GM23338 (cell line): ENCODE measurements around the gene ARHGEF28. TPM values are rescaled to one million over a fixed set of nuclear protein-coding genes. Genes with fewer than 3 reads are reported as not detected.

Experiments
- ATAC-seq: fragments of 200-7000 bp; cut with Tn5 transposase; 3 replicates; pipeline ENCODE4 v1.9.1; 2020
- DNase-seq: peaks from one replicate; pipeline ENCODE4 v3.0.0-alpha.2; 2015; ENCODE audit warnings: low spot score
- H2AFZ ChIP-seq: fragments of 200-600 bp; sonication (generic); 2 replicates; pipeline ENCODE4 v1.8.0; 2016; ENCODE audit warnings: antibody characterized with exemption, mild to moderate bottlenecking, moderate library complexity
- H3F3A ChIP-seq: fragments of 200-600 bp; sonication (generic); replicated peaks from 2 replicates; pipeline ENCODE4 v1.8.0; 2017; ENCODE audit warnings: antibody characterized with exemption, mixed run types, low read depth
- H3K27ac ChIP-seq: fragments of 200-600 bp; sonication (generic); 2 replicates; pipeline ENCODE4 v1.6.1; 2016; ENCODE audit warnings: low read depth
- H3K27me3 ChIP-seq: fragments of 200-600 bp; sonication (generic); 2 replicates; pipeline ENCODE4 v1.8.0; 2016; ENCODE audit warnings: mild to moderate bottlenecking, mixed run types, moderate library complexity; ENCODE audit not compliant: insufficient read depth
- H3K36me3 ChIP-seq: fragments of 200-600 bp; sonication (generic); 2 replicates; pipeline ENCODE4 v1.8.0; 2016; ENCODE audit warnings: mild to moderate bottlenecking; ENCODE audit not compliant: insufficient read depth
- H3K4me1 ChIP-seq: fragments of 200-600 bp; sonication (generic); 2 replicates; pipeline ENCODE4 v1.8.0; 2016; ENCODE audit warnings: mild to moderate bottlenecking, moderate library complexity; ENCODE audit not compliant: insufficient read depth
- H3K4me2 ChIP-seq: fragments of 200-600 bp; sonication (generic); 2 replicates; pipeline ENCODE4 v1.7.1; 2017; ENCODE audit warnings: mixed run types
- H3K4me3 ChIP-seq: fragments of 200-600 bp; sonication (generic); 2 replicates; pipeline ENCODE4 v1.6.1; 2016; ENCODE audit warnings: mixed run types
- H3K79me2 ChIP-seq: fragments of 200-600 bp; sonication (generic); replicated peaks from 2 replicates; pipeline ENCODE4 v1.8.0; 2017; ENCODE audit warnings: mild to moderate bottlenecking; ENCODE audit not compliant: insufficient read depth
- H3K9me2 ChIP-seq: fragments of 200-600 bp; sonication (generic); 2 replicates; pipeline ENCODE4 v1.8.0; 2017; ENCODE audit not compliant: insufficient read depth
- H4K20me1 ChIP-seq: fragments of 200-600 bp; sonication (generic); replicated peaks from 2 replicates; pipeline ENCODE4 v1.8.0; 2017; ENCODE audit warnings: mild to moderate bottlenecking; ENCODE audit not compliant: insufficient read depth
- H3K27ac Mint-ChIP-seq: 2 replicates; pipeline ENCODE4 v1.8.0; 2020; ENCODE audit warnings: inconsistent platforms, mild to moderate bottlenecking, moderate library complexity, mixed read lengths
- H3K27me3 Mint-ChIP-seq: 3 replicates; pipeline ENCODE4 v1.8.0; 2022; ENCODE audit warnings: low read depth, mild to moderate bottlenecking, moderate library complexity, mixed read lengths, inconsistent platforms; ENCODE audit not compliant: insufficient read depth, poor library complexity
- H3K36me3 Mint-ChIP-seq: 3 replicates; pipeline ENCODE4 v1.8.0; 2021; ENCODE audit warnings: low read depth, mild to moderate bottlenecking, inconsistent platforms, moderate library complexity, mixed read lengths
- H3K4me1 Mint-ChIP-seq: 3 replicates; pipeline ENCODE4 v1.8.0; 2020; ENCODE audit warnings: mild to moderate bottlenecking, inconsistent platforms, mixed read lengths
- H3K4me3 Mint-ChIP-seq: 3 replicates; pipeline ENCODE4 v1.8.0; 2021; ENCODE audit warnings: moderate library complexity, mild to moderate bottlenecking, inconsistent platforms, mixed read lengths
- H3K9me3 Mint-ChIP-seq: 3 replicates; pipeline ENCODE4 v1.8.0; 2020; ENCODE audit warnings: moderate library complexity, mild to moderate bottlenecking, inconsistent platforms, mixed read lengths
- CREB1 ChIP-seq: fragments of 250-450 bp; sonication (Bioruptor Pico); IDR thresholded peaks from 2 replicates; pipeline ENCODE4 v1.5.0; 2020; ENCODE audit warnings: low read depth, mild to moderate bottlenecking, moderate library complexity
- CTCF ChIP-seq, 2 experiments: fragments of 200-600 bp in 1 of 2; sonication (generic) in 1 of 2; conservative IDR thresholded peaks; 2 replicates each; pipeline versions ENCODE4 v1.5.1 to v1.6.1; 2016 to 2017; ENCODE audit warnings: antibody characterized with exemption in 2 of 2, low read depth in 2 of 2, mild to moderate bottlenecking in 2 of 2, moderate library complexity in 1 of 2
- EZH2 ChIP-seq: fragments of 200-600 bp; sonication (generic); IDR thresholded peaks from one replicate; pipeline ENCODE4 v1.8.0; 2017; ENCODE audit warnings: antibody characterized with exemption, mild to moderate bottlenecking, low read depth; ENCODE audit not compliant: unreplicated experiment
- JUNB ChIP-seq: IDR thresholded peaks from one replicate; pipeline ENCODE4 v1.6.1; 2016; ENCODE audit warnings: antibody characterized with exemption; ENCODE audit not compliant: unreplicated experiment
- POLR2AphosphoS5 ChIP-seq: IDR thresholded peaks from 2 replicates; pipeline ENCODE4 v1.6.1; 2016; ENCODE audit warnings: antibody characterized with exemption, low read depth
- REST ChIP-seq: IDR thresholded peaks from one replicate; pipeline ENCODE4 v1.6.1; 2018; ENCODE audit warnings: antibody characterized with exemption; ENCODE audit not compliant: unreplicated experiment
- ZNF114 ChIP-seq: fragments of 250-450 bp; sonication (Bioruptor Pico); IDR thresholded peaks from 2 replicates; pipeline ENCODE4 v1.5.0; 2020; ENCODE audit warnings: mild to moderate bottlenecking, moderate library complexity
- ZNF331 ChIP-seq: fragments of 250-450 bp; sonication (Bioruptor Pico); IDR thresholded peaks from 2 replicates; pipeline ENCODE4 v1.5.0; 2020; ENCODE audit warnings: low read depth, mild to moderate bottlenecking, moderate library complexity
- ZNF462 ChIP-seq: fragments of 250-450 bp; sonication (Bioruptor Pico); IDR thresholded peaks from 2 replicates; pipeline ENCODE4 v1.5.0; 2020; ENCODE audit warnings: mild to moderate bottlenecking, moderate library complexity
- polyA plus RNA-seq: library from polyadenylated mRNA; unstranded; fragments of >200 nt; fragmentation: Nextera tagmentation; extraction: Ambion mirVana; gene quantifications from 2 replicates; pipeline ENCODE4 v1.2.1, GENCODE V29; 2016
- total RNA-seq: library from RNA; depleted of rRNA; stranded (reverse); fragments of >200 nt; shearing (Covaris generic); gene quantifications from 2 replicates; pipeline ENCODE4 v1.2.3, GENCODE V29; 2014

Gene ARHGEF28
- total and polyA plus RNA-seq, 2 experiments from 2014 or later = 0.39 to 1.0 TPM

- no peak for TF ChIP-seq REST
- TF ChIP-seq CTCF (conservative IDR thresholded peaks at IDR 0.05; ENCODE audit: low read depth in 2 of 2) = no peak
- no peak for TF ChIP-seq ZNF114
- TF ChIP-seq POLR2AphosphoS5 = no peak
- no peak for TF ChIP-seq EZH2
- no peak for TF ChIP-seq JUNB
These were observed 131.4 kb downstream of the ARHGEF28 start (continued) for GRCh38 chr5:73757416-73757815.

GRCh38 chr5:73759771-73760170, 133.8 kb downstream of the ARHGEF28 start:
- H3K4me1 ChIP-seq = no peaks in the 10 kb centered on the region
- no peaks in the 10 kb centered on the region for H3K36me3 ChIP-seq
- H3K4me1 Mint-ChIP-seq = no peaks in the 10 kb centered on the region
- H3K9me3 Mint-ChIP-seq = no peaks in the 10 kb centered on the region
- H3K9me2 ChIP-seq = no peaks in the 10 kb centered on the region
- no peak overlapping the region for H3K4me3 Mint-ChIP-seq
- H3K27ac Mint-ChIP-seq = no peak overlapping the region
- no peaks in the 10 kb centered on the region for H3F3A ChIP-seq
- DNase-seq (no peak), ATAC-seq (no peak)
- H3K36me3 Mint-ChIP-seq = no peaks in the 10 kb centered on the region
- H3K27me3 Mint-ChIP-seq = no peaks in the 10 kb centered on the region
- no peak overlapping the region for H3K4me3 ChIP-seq
- no peak overlapping the region for H2AFZ ChIP-seq
- TF ChIP-seq ZNF462 (CRISPR knock-in tag) (no peak), POLR2AphosphoS5 (no peak), REST (no peak), ZNF331 (CRISPR knock-in tag) (no peak), CREB1 (no peak), ZNF114 (no peak)
- no peaks in the 10 kb centered on the region for H4K20me1 ChIP-seq
- H3K4me2 ChIP-seq = no peak overlapping the region
- H3K79me2 ChIP-seq = no peaks in the 10 kb centered on the region
- no peak overlapping the region for H3K27ac ChIP-seq
- H3K27me3 ChIP-seq = no peaks in the 10 kb centered on the region
